OCI-LY7 (cell line): ENCODE results near the gene DNAJB11.

Source experiments
- EZH2phosphoT487 ChIP-seq: fragments of 200-600 bp; sonication (generic); IDR thresholded peaks from 2 replicates; pipeline ENCODE4 v1.6.1; 2018; ENCODE audit warnings: low read depth, borderline replicate concordance, mild to moderate bottlenecking, mixed run types, antibody characterized with exemption, low read length, moderate library complexity, mixed read lengths
- TF ChIP-seq, protein P1 (sequence below): fragments of 200-600 bp; sonication (generic); conservative IDR thresholded peaks from 2 replicates; pipeline ENCODE4 v1.5.1; 2014; ENCODE audit warnings: mild to moderate bottlenecking, antibody characterized with exemption, low read length, moderate library complexity, mixed read lengths

DNA sequence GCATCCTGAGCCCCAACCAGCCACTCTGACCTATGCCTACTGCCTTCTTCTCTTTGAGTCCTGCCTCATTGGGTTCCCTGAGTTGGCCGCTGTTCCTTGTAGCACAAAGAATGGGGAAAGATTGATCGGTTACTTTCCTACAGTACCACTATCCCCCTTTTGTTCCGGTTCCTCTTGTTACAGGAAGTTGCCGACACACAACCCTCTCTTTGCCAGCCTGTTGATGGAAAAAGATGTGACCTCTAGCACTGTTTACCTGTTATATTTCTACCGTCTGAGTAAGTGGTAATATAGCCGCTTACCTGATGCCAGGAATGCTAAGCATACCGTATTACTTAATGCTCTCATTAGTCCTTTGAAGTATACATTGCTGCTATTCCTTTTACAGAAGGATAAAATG is 32.6 kb downstream of the DNAJB11 start:
- TF ChIP-seq, protein P1, sequence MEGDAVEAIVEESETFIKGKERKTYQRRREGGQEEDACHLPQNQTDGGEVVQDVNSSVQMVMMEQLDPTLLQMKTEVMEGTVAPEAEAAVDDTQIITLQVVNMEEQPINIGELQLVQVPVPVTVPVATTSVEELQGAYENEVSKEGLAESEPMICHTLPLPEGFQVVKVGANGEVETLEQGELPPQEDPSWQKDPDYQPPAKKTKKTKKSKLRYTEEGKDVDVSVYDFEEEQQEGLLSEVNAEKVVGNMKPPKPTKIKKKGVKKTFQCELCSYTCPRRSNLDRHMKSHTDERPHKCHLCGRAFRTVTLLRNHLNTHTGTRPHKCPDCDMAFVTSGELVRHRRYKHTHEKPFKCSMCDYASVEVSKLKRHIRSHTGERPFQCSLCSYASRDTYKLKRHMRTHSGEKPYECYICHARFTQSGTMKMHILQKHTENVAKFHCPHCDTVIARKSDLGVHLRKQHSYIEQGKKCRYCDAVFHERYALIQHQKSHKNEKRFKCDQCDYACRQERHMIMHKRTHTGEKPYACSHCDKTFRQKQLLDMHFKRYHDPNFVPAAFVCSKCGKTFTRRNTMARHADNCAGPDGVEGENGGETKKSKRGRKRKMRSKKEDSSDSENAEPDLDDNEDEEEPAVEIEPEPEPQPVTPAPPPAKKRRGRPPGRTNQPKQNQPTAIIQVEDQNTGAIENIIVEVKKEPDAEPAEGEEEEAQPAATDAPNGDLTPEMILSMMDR, result no peak
- no peak for TF ChIP-seq EZH2phosphoT487
